Amniotic stem cell (primary cell): Measurements from ENCODE around the gene SDC4.
A peak's percentile ranks its signal among the peaks of the same experiment; 100 is the strongest.

Source experiments
- DNase-seq: peaks from one replicate; lab custom pipeline; 2025; lab: John Stamatoyannopoulos, UW

Gene SDC4

GRCh38 chr20:45297786-45298497, 50.3 kb downstream of the SDC4 start:
- no peak for DNase-seq

GRCh38 chr20:45294659-45295058, 53.6 kb downstream of the SDC4 start:
- DNase-seq, result no peak

GRCh38 chr20:45294003-45294368, 54.2 kb downstream of the SDC4 start:
- no peak for DNase-seq

GRCh38 chr20:45293041-45294002, 54.9 kb downstream of the SDC4 start:
- peak; percentile 23 for DNase-seq

- DNase-seq, result no peak
These were observed 55.9 kb downstream of the SDC4 start for GRCh38 chr20:45292343-45292742.

GRCh38 chr20:45291526-45291925, 56.7 kb downstream of the SDC4 start:
- no peak for DNase-seq

- DNase-seq, result peak; percentile 46
These were observed 57.4 kb downstream of the SDC4 start for GRCh38 chr20:45290677-45291355.

GRCh38 chr20:45289942-45290676, 58.1 kb downstream of the SDC4 start:
- DNase-seq, result no peak

- DNase-seq, result no peak
These were observed 59.4 kb downstream of the SDC4 start for GRCh38 chr20:45288860-45289259.

- DNase-seq, result no peak
These were observed 59.8 kb downstream of the SDC4 start for GRCh38 chr20:45288376-45288775.

GRCh38 chr20:45283551-45284057, 64.6 kb downstream of the SDC4 start:
- DNase-seq, result no peak

GRCh38 chr20:45282700-45283550, 65.3 kb downstream of the SDC4 start:
- no peak for DNase-seq

- DNase-seq, result no peak
These were observed 68.2 kb downstream of the SDC4 start for GRCh38 chr20:45279992-45280391.

GRCh38 chr20:45275338-45275737, 72.9 kb downstream of the SDC4 start:
- no peak for DNase-seq
